Upper lobe of left lung (tissue), 6 donors: ENCODE measurements around the gene CLEC19A. TPM values are rescaled to one million over a fixed set of nuclear protein-coding genes. Genes with fewer than 3 reads are reported as not detected.

Source experiments
- ATAC-seq, 2 donors: fragments of 200-7000 bp; cut with Tn5 transposase; one replicate each; pipeline ENCODE4 v1.9.1; 2022; ENCODE audit warnings: mild to moderate bottlenecking in 2 of 2, moderate library complexity in 2 of 2; ENCODE audit not compliant: low FRiP score in 2 of 2
- DNase-seq, 2 donors: peaks; one replicate each; pipeline ENCODE4 v3.0.0-alpha.2; 2019 to 2020
- H3K27ac ChIP-seq, 4 donors: fragments of 200-600 bp; sonication (generic); one replicate each; pipeline ENCODE4 v1.5.1; 2016 to 2019
- H3K27me3 ChIP-seq, 4 donors: fragments of 200-600 bp; sonication (generic); one replicate each; pipeline ENCODE4 v1.5.1; 2017 to 2019
- H3K36me3 ChIP-seq, 4 donors: fragments of 200-600 bp; sonication (generic); one replicate each; pipeline ENCODE4 v1.5.1; 2016 to 2019
- H3K4me1 ChIP-seq, 4 donors: fragments of 200-600 bp; sonication (generic); one replicate each; pipeline ENCODE4 v1.5.1; 2018 to 2019
- H3K4me3 ChIP-seq, 4 donors: fragments of 200-600 bp; sonication (generic); one replicate each; pipeline ENCODE4 v1.5.1; 2017 to 2019; ENCODE audit warnings: mild to moderate bottlenecking in 2 of 4, moderate library complexity in 1 of 4
- H3K9me3 ChIP-seq, 4 donors: fragments of 200-600 bp; sonication (generic); one replicate each; pipeline ENCODE4 v1.5.1; 2018 to 2019
- EP300 ChIP-seq, 4 donors: sonication (generic); formaldehyde crosslinking; IDR thresholded peaks; one replicate each; pipeline ENCODE4 v1.5.1; 2017; ENCODE audit warnings: antibody characterized with exemption in 4 of 4, control low read depth in 2 of 4
- POLR2A ChIP-seq, 4 donors: fragments of 450-650 bp; IDR thresholded peaks; one replicate each; pipeline ENCODE4 v1.5.1; 2016 to 2017; ENCODE audit warnings: antibody characterized with exemption in 4 of 4, mild to moderate bottlenecking in 2 of 4
- POLR2AphosphoS5 ChIP-seq, 2 donors: sonication (generic); formaldehyde crosslinking; IDR thresholded peaks; one replicate each; pipeline ENCODE4 v1.5.1; 2017; ENCODE audit warnings: antibody characterized with exemption in 2 of 2
- whole genome bisulfite sequencing, 2 donors: methylation state at CpG; one replicate each; pipeline ENCODE4 v1.1.5; 2017 to 2018; 5-methylcytosine and 5-hydroxymethylcytosine counted together
- total RNA-seq, 6 donors: library from RNA; depleted of rRNA in 4 of 6; stranded (reverse); fragments of >200 nt in 4 of 6; gene quantifications; one replicate each; pipeline versions ENCODE4 v1.1.0 to v1.2.1, GENCODE V29; 2016 to 2021
- TF ChIP-seq, protein P1 (sequence below), 6 experiments: fragments of 450-650 bp in 4 of 6; fragments of 200-600 bp in 2 of 6; sonication (generic) in 2 of 6; IDR thresholded peaks; one replicate each; pipeline ENCODE4 v1.5.1; 2016 to 2019; ENCODE audit warnings: antibody characterized with exemption in 6 of 6
- donor health status: DM: no; HTN: no; CAD: no; lungs with moderate emphysema.
- donor health status: DM: no; HTN: yes; CAD: no; lungs with severe emphysema.

Gene CLEC19A
- total RNA-seq, 6 donors from 2014 or later = not detected

DNA sequence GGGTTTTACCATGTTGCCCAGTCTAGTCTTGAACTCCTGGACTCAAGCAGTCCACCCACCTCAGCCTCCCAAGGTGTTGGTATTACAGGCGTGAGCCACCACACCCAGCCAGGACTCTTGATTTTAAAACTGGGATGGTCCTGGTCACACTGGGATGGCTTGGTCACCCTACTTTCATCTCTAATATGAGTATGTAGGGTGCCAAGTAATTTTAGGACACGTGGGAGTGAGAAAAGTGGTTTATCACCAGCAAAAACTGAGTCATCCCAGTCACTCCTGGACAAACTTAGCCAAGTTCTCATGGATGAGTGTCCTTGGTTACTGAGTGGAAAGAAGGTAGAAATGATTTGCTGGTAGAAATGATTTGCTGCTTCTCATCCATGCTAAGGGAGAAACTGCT, 9.9 kb downstream of the CLEC19A start:
- Histone ChIP-seq H3K4me3 (no peak overlapping the region), H3K27ac (no peak overlapping the region), H3K36me3 (no peaks in the 10 kb centered on the region), H3K4me1 (peaks cover 0 to 10% (median 3%) of the 10 kb centered on the region in 4 donors), H3K27me3 (no peaks in the 10 kb centered on the region), H3K9me3 (no peaks in the 10 kb centered on the region)
- TF ChIP-seq, protein P1, sequence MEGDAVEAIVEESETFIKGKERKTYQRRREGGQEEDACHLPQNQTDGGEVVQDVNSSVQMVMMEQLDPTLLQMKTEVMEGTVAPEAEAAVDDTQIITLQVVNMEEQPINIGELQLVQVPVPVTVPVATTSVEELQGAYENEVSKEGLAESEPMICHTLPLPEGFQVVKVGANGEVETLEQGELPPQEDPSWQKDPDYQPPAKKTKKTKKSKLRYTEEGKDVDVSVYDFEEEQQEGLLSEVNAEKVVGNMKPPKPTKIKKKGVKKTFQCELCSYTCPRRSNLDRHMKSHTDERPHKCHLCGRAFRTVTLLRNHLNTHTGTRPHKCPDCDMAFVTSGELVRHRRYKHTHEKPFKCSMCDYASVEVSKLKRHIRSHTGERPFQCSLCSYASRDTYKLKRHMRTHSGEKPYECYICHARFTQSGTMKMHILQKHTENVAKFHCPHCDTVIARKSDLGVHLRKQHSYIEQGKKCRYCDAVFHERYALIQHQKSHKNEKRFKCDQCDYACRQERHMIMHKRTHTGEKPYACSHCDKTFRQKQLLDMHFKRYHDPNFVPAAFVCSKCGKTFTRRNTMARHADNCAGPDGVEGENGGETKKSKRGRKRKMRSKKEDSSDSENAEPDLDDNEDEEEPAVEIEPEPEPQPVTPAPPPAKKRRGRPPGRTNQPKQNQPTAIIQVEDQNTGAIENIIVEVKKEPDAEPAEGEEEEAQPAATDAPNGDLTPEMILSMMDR (IDR thresholded peaks at IDR 0.05) = no peak
- TF ChIP-seq EP300 (IDR thresholded peaks at IDR 0.05) = no peak
- ATAC-seq = no peak
- no peak for DNase-seq
- 47 to 100% methylated on average over 1 to 2 of the region's 2 CpGs for WGBS, 2 donors

DNA sequence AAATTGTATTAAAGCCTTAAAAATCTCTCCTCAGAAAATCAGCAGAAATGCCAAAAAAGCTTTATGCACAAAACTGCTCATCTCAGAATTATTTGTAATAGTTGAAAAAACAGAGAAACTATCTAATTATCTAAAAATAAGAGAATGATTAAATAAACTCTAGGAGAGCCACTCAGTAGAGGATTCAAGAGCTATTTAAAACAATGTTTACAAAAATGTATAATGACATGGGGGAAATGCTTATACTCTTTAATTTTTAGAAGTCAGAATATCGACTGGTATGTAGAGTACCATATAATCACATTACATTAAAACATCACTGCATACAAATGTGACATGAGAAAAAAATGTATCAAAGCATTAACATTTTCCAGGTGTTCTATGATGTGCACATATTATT, 11.9 kb downstream of the CLEC19A start:
- H3K4me3 ChIP-seq = no peak overlapping the region
- no peaks in the 10 kb centered on the region for H3K36me3 ChIP-seq
- DNase-seq (no peak), ATAC-seq (no peak)
- H3K27ac ChIP-seq = no peak overlapping the region
- TF ChIP-seq EP300 (IDR thresholded peaks at IDR 0.05) (no peak), POLR2AphosphoS5 (IDR thresholded peaks at IDR 0.05) (no peak), POLR2A (IDR thresholded peaks at IDR 0.05) (no peak)
- TF ChIP-seq, protein P1 (IDR thresholded peaks at IDR 0.05) = no peak
- WGBS, 2 donors = 49 to 67% methylated on average over 1 of the region's 1 CpG
- H3K9me3 ChIP-seq = no peaks in the 10 kb centered on the region
- H3K27me3 ChIP-seq = no peaks in the 10 kb centered on the region
- H3K4me1 ChIP-seq = peaks cover 0 to 10% (median 3%) of the 10 kb centered on the region in 4 donors

DNA sequence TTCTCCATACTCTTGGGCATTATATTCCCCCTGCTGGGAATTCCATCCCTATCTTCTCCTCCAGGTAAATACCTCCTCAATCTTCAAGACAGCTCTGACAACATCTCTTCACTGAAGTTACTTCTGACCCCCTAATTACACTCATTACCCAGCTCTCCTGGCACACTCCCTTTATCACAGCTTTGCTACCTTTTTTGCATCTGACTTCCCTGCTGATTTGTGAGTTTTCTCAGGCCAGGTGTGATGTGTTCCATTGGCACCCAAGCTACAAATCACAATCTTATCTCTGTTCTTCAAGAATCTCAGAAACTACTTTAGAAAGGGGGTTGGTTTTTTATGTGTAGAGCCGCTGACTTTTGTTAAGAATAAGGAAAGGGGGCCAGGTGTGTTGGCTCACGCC, 14.0 kb downstream of the CLEC19A start:
- peaks cover 0 to 4% (median 0%) of the 10 kb centered on the region in 4 donors for H3K4me1 ChIP-seq
- DNase-seq (no peak), ATAC-seq (no peak)
- no peak for TF ChIP-seq POLR2AphosphoS5 (IDR thresholded peaks at IDR 0.05)
- no peak for TF ChIP-seq POLR2A (IDR thresholded peaks at IDR 0.05)
- TF ChIP-seq, protein P1 (IDR thresholded peaks at IDR 0.05) = no peak
- TF ChIP-seq EP300 (IDR thresholded peaks at IDR 0.05) = no peak
- no peaks in the 10 kb centered on the region for H3K27me3 ChIP-seq
- no peaks in the 10 kb centered on the region for H3K36me3 ChIP-seq
- H3K9me3 ChIP-seq = no peaks in the 10 kb centered on the region
- H3K4me3 ChIP-seq = no peak overlapping the region
- no peak overlapping the region for H3K27ac ChIP-seq
- 60 to 69% methylated on average over 2 of the region's 2 CpGs for WGBS, 2 donors

- TF ChIP-seq POLR2A (IDR thresholded peaks at IDR 0.05) (no peak), POLR2AphosphoS5 (IDR thresholded peaks at IDR 0.05) (no peak), EP300 (IDR thresholded peaks at IDR 0.05) (no peak)
- TF ChIP-seq, protein P1 (IDR thresholded peaks at IDR 0.05) = no peak
Measured at GRCh38 chr16:19301931-19302330, 16.4 kb downstream of the CLEC19A start.

DNA sequence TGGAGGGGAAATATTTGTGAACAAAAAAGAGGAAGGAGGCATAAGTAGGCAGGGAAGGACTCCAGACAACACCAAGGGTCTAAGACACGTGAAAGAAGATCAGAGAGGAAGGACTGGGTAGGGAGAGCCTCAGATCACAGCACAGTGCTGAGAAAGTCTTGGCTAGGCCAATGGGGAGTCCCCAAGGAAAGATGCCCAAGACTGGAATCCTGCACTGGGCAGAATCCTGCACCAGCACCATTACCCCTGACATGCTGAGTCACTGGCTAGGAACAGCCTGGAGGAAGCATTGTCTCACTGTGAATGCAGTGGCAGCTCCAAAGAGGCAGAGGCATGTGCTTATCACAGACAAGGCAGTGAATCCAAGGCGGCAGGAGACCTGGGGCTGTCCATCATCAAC, 19.2 kb downstream of the CLEC19A start:
- ATAC-seq (peak in 1 of 2 donors; percentile 57), DNase-seq (no peak)
- H3K36me3 ChIP-seq = no peaks in the 10 kb centered on the region
- H3K27ac ChIP-seq = no peak overlapping the region
- no peaks in the 10 kb centered on the region for H3K9me3 ChIP-seq
- H3K27me3 ChIP-seq = no peaks in the 10 kb centered on the region
- no peaks in the 10 kb centered on the region for H3K4me1 ChIP-seq
- TF ChIP-seq, protein P1 (IDR thresholded peaks at IDR 0.05) = no peak
- WGBS, 2 donors = 19 to 43% methylated on average over 1 to 2 of the region's 2 CpGs
- H3K4me3 ChIP-seq = no peak overlapping the region

More at GRCh38 chr16:19301931-19302330, 16.4 kb downstream of the CLEC19A start:
- H3K9me3 ChIP-seq = no peaks in the 10 kb centered on the region
- H3K4me3 ChIP-seq = no peak overlapping the region
- H3K36me3 ChIP-seq = no peaks in the 10 kb centered on the region
- 0% methylated on average over 1 of the region's 1 CpG for WGBS, 2 donors
- DNase-seq (no peak), ATAC-seq (no peak)
- H3K4me1 ChIP-seq = no peaks in the 10 kb centered on the region
- no peaks in the 10 kb centered on the region for H3K27me3 ChIP-seq
- no peak overlapping the region for H3K27ac ChIP-seq
